ENCODE data around the gene PRKN.

- TF ChIP-seq EZH2phosphoT487 (IDR thresholded peaks at IDR 0.05; ENCODE audit: low read length) = no peak
- no peak for TF ChIP-seq EZH2 (optimal IDR thresholded peaks at IDR 0.05; ENCODE audit: low read depth, low read length)
- TF ChIP-seq CTCF (IDR thresholded peaks at IDR 0.05; ENCODE audit: low read length) = no peak
Measured at GRCh38 chr6:161727083-161727833, 1000.3 kb downstream of the PRKN start.
